Activated T-helper 1 cell treated with anti-CD3 and anti-CD28 coated beads, Interleukin-12 subunit alpha, Interleukin-12 subunit beta, Interleukin-2, Interleukin-4 antibody, amounts not matched to agents 30 ng/mL and 10 ng/mL and 1 ng/mL, durations not matched to agents 14 hours and 24 hours and 36 hours (primary cell): ENCODE data around the gene ME3. TPM values are rescaled to one million over a fixed set of nuclear protein-coding genes. Genes with fewer than 3 reads are reported as not detected.

Source experiments
- DNase-seq: peaks from one replicate; pipeline ENCODE4 v3.0.0; 2021; ENCODE audit warnings: low spot score
- H3K27ac Mint-ChIP-seq: one replicate; pipeline ENCODE4 v1.8.0; 2021; ENCODE audit warnings: mild to moderate bottlenecking, mixed read lengths
- H3K27me3 Mint-ChIP-seq: one replicate; pipeline ENCODE4 v1.8.0; 2022; ENCODE audit warnings: mild to moderate bottlenecking, moderate library complexity, mixed read lengths; ENCODE audit not compliant: insufficient read depth
- H3K36me3 Mint-ChIP-seq: one replicate; pipeline ENCODE4 v1.8.0; 2021; ENCODE audit warnings: low read depth, mixed read lengths
- H3K4me1 Mint-ChIP-seq: one replicate; pipeline ENCODE4 v1.8.0; 2021; ENCODE audit warnings: low read depth, mixed read lengths
- H3K4me3 Mint-ChIP-seq: one replicate; pipeline ENCODE4 v1.8.0; 2021; ENCODE audit warnings: mild to moderate bottlenecking, moderate library complexity, mixed read lengths
- H3K9me3 Mint-ChIP-seq: one replicate; pipeline ENCODE4 v1.8.0; 2021; ENCODE audit warnings: mixed read lengths
- intact Hi-C: fragments of 100-400 bp; cut with micrococcal nuclease; formaldehyde crosslinking; loops from one replicate; pipeline ENCODE4 v1.15.1; 2024
- total RNA-seq: library from RNA; stranded (reverse); gene quantifications from 2 replicates; pipeline ENCODE4 v1.2.3, GENCODE V29; 2022

ME3 gene
- total RNA-seq, 1 donor from 2014 or later: 12.8 TPM

DNA sequence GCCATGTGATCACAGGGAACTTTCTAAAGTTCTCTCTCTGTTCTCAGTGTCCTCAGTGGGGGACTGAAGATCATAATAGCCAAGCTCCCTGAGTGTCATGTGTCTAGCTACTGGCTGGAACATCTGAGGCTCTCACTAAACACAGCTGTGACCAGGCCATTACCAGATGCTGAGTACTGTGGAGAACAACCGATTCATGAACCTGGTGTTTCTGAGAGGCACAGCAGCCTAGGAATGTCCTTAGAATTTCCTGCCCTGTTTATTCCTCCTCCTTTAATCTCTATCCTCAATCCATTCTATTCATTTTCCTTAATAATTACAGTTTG, 93.0 kb downstream of the ME3 start:
- Mint-ChIP-seq H3K27me3 (no peaks in the 10 kb centered on the region), H3K36me3 (peaks cover 4% of the 10 kb centered on the region), H3K4me3 (no peak overlapping the region), H3K4me1 (no peaks in the 10 kb centered on the region), H3K9me3 (no peaks in the 10 kb centered on the region), H3K27ac (no peak overlapping the region)
- intact Hi-C loops: no loop called here
- no peak for DNase-seq

DNA sequence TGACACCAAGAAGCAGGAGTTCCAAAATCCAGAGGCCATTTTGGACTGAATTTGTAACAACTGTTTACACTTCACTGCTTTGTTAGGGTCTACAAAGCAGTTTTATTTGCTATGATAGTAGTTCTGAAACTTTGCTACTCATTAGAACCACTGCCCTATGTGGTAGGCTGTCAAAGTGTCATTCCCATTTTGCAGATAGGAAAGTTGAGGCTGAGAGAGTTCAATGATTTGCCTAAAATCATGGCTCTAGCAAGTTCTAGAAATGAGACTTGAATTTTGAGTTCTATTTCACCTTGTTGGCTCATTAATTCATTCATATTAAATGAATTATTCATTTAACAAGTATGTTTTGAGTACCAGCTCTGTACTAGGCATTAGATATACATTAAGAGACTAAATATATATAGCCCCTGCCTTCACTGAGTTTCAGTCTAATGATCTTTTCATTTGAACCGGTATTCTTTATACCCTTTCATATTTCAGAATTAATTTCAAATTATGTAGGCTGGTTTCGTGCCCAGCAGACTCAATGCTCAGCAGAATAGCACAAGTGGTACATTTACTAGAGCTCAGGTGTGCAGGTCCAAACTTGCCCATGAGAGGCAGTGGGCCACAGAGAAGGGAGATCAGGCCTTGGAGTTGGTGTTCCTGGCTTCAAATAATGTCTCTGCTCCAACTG, 93.5 kb downstream of the ME3 start:
- Mint-ChIP-seq H3K27me3 (no peaks in the 10 kb centered on the region), H3K27ac (no peak overlapping the region), H3K4me1 (no peaks in the 10 kb centered on the region)

DNA sequence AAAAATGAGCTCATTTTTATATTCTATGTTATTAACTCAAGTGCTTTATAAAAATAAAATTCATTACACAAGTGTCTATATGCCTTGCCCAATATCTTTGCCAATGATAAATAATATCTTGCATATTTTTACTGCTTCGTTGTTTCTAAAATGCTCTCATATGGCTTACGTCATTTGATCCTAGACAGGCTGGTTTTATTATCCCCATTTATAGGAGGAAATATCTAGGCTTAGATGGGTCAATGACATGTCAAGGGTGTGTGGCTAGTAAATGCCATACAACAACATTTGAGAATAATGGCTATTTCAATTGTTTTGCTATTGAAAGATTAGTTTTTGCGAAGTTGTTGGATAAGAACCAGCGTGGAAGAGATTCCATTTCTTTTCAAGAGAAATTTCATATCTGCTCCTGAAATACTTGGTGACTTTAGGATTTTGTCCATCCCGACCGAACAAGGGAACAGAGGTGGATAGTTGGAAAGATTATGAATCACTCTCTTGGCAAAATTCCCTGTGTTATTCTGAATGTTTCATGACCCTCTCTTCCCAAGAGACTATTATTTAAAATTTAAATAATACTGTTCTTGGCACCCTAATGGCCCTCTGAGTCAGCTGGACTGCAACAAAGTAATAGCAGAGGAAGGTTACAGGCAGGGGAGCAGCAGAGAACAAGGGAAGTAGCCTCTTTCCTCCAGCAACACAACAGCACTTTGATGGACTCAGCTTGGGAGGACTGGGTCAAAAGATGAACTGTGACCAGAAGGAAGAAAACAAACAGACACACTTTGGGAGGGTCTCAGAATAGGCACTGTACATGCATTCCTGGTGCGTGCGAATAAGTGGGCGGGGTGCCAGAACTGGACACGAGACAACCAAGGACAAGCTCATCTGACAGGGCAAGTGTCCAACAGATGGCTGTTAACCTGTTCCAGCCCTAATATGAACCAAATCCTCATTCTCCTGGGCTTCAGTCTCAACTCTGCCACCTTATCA, 94.5 kb downstream of the ME3 start:
- no peak overlapping the region for H3K4me3 Mint-ChIP-seq
- H3K4me1 Mint-ChIP-seq: no peaks in the 10 kb centered on the region
- H3K9me3 Mint-ChIP-seq: no peaks in the 10 kb centered on the region
- H3K27ac Mint-ChIP-seq: no peak overlapping the region
- peaks cover 4% of the 10 kb centered on the region for H3K36me3 Mint-ChIP-seq
- intact Hi-C loops: no loop called here
- H3K27me3 Mint-ChIP-seq: no peaks in the 10 kb centered on the region
- no peak for DNase-seq

More for the DNA sequence above, 93.5 kb downstream of the ME3 start:
- Mint-ChIP-seq H3K4me3 (no peak overlapping the region), H3K36me3 (peaks cover 4% of the 10 kb centered on the region), H3K9me3 (no peaks in the 10 kb centered on the region)
- no peak for DNase-seq
- intact Hi-C loops: no loop called here

DNA sequence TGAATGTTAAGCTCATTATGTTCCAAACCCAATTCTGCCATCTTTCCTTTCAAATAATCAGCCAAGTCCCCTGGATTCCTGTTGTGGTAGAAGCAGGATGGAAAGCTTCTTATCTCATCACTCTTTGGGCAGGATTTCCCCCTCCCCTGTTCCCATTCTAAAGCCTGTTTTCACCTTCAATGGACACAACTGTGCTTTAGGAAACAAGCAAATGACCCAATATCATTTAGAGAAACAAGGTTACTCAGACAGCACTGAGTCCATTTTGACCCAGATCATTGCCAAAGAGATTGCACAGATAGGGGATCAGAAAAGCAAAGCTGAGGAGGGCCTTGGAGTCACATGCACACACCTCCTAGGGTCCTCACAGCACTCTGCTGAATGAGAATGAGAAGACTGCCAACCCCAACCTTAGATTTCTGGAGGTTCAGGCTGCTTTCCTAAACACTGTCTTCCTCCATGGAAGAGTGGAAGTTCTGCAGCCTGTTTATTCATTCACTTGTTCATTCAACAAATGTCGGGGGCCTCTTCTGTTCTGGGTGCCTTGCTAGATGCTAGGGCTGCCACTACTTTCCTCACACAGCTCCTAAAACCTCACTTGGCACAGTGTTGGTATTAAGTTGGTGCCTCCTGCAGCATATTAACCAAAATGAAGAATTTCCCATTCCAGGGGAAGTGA, 95.3 kb downstream of the ME3 start:
- Mint-ChIP-seq H3K27me3 (no peaks in the 10 kb centered on the region), H3K4me3 (no peak overlapping the region), H3K4me1 (no peaks in the 10 kb centered on the region), H3K27ac (no peak overlapping the region), H3K9me3 (no peaks in the 10 kb centered on the region), H3K36me3 (peaks cover 4% of the 10 kb centered on the region)
- intact Hi-C loops: no loop called here
- no peak for DNase-seq

DNA sequence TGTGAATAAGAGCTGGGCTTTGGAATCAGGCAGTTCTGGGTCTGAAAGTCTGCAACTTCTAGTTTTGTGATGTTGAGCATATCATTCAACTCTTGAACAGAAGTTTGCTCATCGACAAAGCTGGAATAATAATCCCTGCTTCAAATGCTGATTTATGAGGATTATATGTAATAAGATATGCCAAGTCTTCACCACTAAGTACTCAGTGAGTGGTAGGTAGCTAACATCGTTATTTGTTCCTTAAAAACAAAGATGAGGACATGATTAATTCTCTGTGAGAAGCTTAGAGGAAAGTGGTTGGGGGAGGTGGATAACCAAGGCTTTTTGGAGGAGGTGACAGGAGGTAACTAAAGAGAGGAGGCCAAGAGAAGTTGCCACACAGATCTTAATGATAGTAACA, 96.5 kb downstream of the ME3 start:
- H3K9me3 Mint-ChIP-seq: no peaks in the 10 kb centered on the region
- intact Hi-C loops: no loop called here
- H3K4me1 Mint-ChIP-seq: no peaks in the 10 kb centered on the region
- H3K27me3 Mint-ChIP-seq: no peaks in the 10 kb centered on the region
- H3K27ac Mint-ChIP-seq: no peak overlapping the region
- no peak for DNase-seq
- no peak overlapping the region for H3K4me3 Mint-ChIP-seq
- H3K36me3 Mint-ChIP-seq: no peaks in the 10 kb centered on the region

DNA sequence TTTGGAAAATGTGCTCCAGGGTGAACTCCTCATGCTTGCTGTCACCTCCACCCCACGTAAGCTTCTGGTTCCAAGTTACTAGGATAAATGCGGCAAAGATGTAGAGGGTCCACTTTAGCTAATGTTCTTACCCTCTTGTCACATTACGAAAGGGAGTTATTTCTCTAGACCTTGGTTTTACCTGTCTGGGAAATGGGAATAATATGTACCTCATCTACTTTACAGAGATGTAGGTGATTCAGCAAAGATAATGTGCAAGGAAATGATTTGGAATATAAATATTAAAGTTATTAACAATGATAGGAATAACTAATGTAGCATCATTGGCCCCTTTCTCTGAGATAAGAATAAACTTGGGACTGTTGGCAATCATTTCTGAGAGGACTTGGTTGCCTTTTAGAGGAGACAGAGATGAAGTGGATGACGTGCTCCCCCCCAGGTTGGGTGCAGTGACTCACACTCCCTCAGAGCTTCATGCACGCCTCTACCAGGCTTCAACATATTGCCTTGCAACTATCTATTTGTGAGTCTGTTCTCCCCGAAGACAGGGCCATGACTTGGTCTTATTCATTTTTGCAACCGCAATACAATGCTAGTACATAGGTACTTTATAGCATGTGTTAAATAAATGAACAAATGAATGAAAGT, 97.1 kb downstream of the ME3 start:
- H3K4me1 Mint-ChIP-seq: no peaks in the 10 kb centered on the region
- no peaks in the 10 kb centered on the region for H3K9me3 Mint-ChIP-seq
- DNase-seq: no peak
- H3K27ac Mint-ChIP-seq: no peak overlapping the region
- H3K4me3 Mint-ChIP-seq: no peak overlapping the region
- intact Hi-C loops: no loop called here
- no peaks in the 10 kb centered on the region for H3K27me3 Mint-ChIP-seq
- H3K36me3 Mint-ChIP-seq: no peaks in the 10 kb centered on the region

DNA sequence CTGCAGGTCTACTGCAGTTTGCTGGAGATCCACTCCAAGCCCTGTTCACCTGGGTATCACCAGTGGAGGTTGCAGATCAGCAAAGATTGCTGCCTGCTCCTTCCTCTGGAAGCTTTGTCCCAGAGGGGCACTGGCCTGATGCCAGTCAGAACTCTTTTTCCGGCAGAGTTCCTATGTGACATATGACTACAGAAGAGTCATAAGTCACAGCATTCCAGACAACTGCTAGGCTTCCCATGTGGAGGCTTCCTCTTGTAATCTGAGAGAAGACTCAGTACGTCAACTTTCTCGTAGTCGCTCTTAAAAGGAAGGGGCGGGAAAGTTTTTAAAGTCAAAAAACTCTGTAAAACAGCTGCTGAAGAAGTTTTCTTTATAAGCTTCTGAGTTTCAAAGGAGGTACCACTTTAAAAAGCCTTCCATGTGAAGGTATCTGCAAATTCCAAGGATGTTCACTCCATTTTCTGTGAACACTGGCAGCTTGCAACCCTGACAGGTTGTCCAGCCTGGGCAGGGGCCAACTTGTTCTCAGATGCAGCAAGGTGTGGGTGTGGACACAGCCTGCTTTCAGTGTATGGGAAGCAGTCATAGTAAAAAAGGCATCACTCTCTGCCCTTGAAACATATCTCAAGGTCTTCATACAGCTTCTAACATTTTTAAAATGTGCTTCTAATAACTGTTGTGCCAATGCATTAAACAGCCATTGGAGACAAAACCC, 97.8 kb downstream of the ME3 start:
- Mint-ChIP-seq H3K9me3 (no peaks in the 10 kb centered on the region), H3K27ac (no peak overlapping the region)
- intact Hi-C loops: no loop called here

DNA sequence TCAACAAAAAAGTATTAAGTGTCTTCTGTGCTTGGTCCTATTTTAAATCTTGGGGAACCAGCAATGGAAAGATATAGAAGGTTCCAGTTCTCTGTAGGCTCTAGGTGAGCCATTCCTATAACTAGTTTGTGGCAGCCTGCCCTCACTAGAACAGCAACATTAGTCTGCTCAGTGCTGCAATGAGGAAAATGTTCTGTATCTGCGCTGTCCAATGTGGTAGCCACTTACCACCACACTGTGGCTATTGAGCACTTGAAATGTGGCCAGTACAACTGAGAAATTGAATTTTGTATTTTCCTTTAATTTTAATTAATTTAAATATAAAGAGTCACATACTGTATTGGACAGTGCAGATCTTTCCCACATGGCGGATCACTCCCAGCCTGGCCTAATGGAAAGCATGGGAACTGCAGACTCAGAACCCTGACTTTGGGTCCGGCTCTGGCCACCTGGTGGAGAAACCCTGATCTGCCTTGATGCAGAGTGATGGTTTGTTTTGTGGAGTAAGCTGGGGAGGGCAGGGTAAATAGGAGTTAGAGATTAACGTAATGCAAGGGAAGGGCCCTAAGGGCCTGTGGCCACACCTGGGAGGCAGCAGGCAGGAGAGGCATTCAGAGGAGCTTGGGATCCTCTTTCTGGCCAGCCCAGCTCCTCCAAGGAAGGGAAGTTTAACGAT, 101.0 kb downstream of the ME3 start:
- Mint-ChIP-seq H3K27me3 (peaks cover 2% of the 10 kb centered on the region), H3K4me3 (no peak overlapping the region), H3K9me3 (no peaks in the 10 kb centered on the region), H3K27ac (no peak overlapping the region), H3K4me1 (peaks cover 6% of the 10 kb centered on the region), H3K36me3 (no peaks in the 10 kb centered on the region)
- no peak for DNase-seq
- intact Hi-C loops: no loop called here

More for the DNA sequence above, 97.8 kb downstream of the ME3 start:
- Mint-ChIP-seq H3K27me3 (no peaks in the 10 kb centered on the region), H3K36me3 (no peaks in the 10 kb centered on the region), H3K4me1 (no peaks in the 10 kb centered on the region), H3K4me3 (no peak overlapping the region)
- DNase-seq: no peak

DNA sequence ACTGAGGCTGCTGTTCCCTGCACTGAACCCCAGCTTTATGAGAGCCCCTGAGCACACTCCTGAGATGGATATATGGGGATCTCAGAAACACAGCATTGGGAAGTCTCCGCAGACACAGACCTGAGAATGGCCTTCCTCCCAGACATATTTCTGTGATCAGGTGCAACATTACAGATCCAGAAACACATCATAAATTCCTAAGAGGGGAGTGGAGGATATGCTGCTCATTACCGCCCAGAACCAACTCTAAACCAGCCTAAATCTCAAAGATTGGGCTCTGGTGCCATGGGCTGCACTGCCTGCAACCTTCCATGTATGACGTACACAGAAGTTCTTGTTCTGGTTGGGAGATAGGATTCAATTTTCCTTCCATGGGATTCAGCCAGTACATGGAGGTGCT, 102.0 kb downstream of the ME3 start:
- Mint-ChIP-seq H3K27ac (no peak overlapping the region), H3K9me3 (no peaks in the 10 kb centered on the region), H3K4me1 (peaks cover 6% of the 10 kb centered on the region), H3K36me3 (no peaks in the 10 kb centered on the region), H3K27me3 (peaks cover 2% of the 10 kb centered on the region), H3K4me3 (no peak overlapping the region)
- no peak for DNase-seq
- intact Hi-C loops: no loop called here

DNA sequence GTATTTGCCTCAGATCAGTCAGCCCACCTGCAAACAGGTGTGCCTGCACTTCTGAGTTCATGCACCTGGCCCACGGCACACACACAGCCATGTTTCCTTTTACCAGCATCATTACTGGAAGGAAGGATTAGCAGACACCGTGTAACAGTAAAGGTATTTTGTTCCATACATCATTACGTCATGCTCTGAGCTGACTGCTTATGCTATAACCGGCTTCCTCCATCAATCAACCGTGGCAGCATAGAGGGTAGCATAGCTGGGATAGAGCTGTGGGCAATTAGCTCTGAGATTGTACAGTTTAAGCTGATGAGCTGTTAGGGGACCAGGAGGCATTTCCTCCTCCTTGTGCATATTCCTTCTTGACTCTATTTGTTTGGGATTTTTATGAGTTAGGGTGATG, 102.4 kb downstream of the ME3 start:
- Mint-ChIP-seq H3K9me3 (no peaks in the 10 kb centered on the region), H3K27me3 (peaks cover 2% of the 10 kb centered on the region), H3K27ac (no peak overlapping the region), H3K4me1 (peaks cover 6% of the 10 kb centered on the region), H3K4me3 (no peak overlapping the region), H3K36me3 (no peaks in the 10 kb centered on the region)
- no peak for DNase-seq
- intact Hi-C loops: no loop called here

DNA sequence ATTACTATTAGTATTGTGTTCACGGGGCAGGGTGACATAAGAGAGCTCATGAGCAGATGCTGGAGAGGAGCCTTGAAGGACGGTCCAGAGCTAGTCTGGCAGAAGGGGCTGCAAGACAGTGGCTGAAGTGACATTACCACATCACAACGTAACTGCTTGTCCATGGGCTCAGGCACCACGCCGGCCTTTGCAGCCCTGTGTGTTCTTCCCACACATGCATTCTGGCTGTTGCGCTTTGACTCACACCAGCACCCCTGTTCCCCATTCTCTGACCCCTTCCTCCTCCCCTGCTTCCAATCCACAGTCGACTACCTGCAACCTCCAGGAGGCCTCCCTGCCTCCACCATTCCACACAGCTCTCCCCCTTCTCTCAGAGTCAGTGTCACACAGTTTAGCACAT, 103.3 kb downstream of the ME3 start:
- DNase-seq: no peak
- no peaks in the 10 kb centered on the region for H3K36me3 Mint-ChIP-seq

DNA sequence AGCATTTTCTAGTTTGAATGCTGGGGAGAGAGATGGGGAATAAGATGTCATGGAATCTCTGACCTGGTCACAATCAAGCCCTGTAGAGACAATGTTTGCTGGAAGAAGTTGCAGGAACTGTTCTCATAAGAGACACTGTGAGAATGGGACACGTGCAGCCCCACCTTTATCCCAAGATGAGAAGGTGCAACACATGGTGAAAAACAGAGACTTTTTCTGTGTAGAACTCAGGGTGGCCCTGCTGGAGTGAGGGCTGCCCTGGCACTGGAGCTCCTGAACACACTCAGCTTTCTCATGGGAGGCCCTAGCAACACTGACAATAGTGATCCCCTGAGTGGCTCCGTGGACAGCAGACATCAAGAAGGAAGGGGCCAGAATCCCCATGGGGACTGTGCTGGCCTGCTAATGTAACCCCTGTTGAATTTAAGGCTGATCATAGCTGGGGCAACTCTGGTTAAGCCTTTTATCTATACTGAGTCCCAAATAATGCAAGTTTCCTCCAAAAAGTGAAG, 106.6 kb downstream of the ME3 start:
- H3K9me3 Mint-ChIP-seq: peaks cover 8% of the 10 kb centered on the region
- H3K4me1 Mint-ChIP-seq: peaks cover 6% of the 10 kb centered on the region
- H3K36me3 Mint-ChIP-seq: no peaks in the 10 kb centered on the region
- H3K27ac Mint-ChIP-seq: no peak overlapping the region
- H3K4me3 Mint-ChIP-seq: no peak overlapping the region
- DNase-seq: no peak
- intact Hi-C loops: no loop called here
- H3K27me3 Mint-ChIP-seq: peaks cover 2% of the 10 kb centered on the region

More for the DNA sequence above, 103.3 kb downstream of the ME3 start:
- H3K9me3 Mint-ChIP-seq: no peaks in the 10 kb centered on the region
- H3K4me3 Mint-ChIP-seq: no peak overlapping the region
- H3K27ac Mint-ChIP-seq: peak overlapping the region; percentile 7
- intact Hi-C loops: no loop called here
- peaks cover 6% of the 10 kb centered on the region for H3K4me1 Mint-ChIP-seq
- H3K27me3 Mint-ChIP-seq: peaks cover 2% of the 10 kb centered on the region
